RPMI7951 (cell line): ENCODE measurements around the gene SCARB1. TPM values are rescaled to one million over a fixed set of nuclear protein-coding genes. Genes with fewer than 3 reads are reported as not detected.

Experiments used
- DNase-seq: peaks from one replicate; pipeline ENCODE4 v3.0.0-alpha.2; 2012; ENCODE audit warnings: low read depth
- total RNA-seq: library from RNA; depleted of rRNA; stranded (reverse); fragments of >200 nt; shearing (Covaris generic); gene quantifications from 2 replicates; pipeline ENCODE4 v1.2.3, GENCODE V29; 2014; rRNA removed

SCARB1 gene
- total RNA-seq, 1 experiment from 2014 or later: 13.9 TPM

GRCh38 chr12:124734224-124734788 is 129.4 kb downstream of the SCARB1 start:
- no peak for DNase-seq

GRCh38 chr12:124733086-124733485 is 130.6 kb downstream of the SCARB1 start:
- no peak for DNase-seq

DNA sequence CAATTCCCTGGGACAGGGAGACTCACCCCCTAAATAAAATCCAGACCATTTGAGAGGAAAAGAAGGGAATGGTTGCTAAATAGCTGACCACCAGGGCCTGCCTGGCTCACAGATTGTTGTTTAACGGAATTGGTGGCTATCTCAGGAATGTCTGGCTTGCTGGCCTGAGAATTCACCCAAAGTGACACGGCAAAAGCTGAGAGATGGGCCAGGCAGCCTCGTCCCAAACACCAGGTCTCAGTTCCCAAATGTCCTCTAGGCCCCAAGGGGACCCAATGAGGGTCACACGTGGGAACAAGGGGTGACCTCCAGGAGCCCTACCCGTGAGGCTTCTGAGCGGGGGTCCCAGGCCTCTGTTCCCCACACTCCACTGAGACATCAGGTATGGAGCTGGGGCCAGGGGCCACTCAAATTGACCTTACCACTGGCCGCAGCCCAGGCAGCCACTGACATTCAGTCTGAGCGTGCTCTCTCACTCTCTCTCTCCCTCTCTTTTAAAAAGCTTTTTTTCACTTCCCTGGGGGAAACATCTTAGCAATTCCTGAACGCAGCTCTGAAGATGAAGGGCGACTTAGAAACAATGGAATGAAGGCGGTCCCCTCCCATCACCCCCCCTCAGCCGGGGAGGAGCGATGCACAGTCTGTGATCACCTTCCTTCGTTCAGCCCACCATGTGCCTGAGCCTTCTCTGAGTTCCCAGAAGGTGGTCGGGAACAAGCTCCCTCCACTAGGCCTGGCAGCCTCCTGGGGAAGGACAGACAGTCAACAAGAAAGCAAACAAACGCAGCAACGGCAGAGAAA is 131.2 kb downstream of the SCARB1 start:
- DNase-seq: no peak

GRCh38 chr12:124731869-124732268 is 131.8 kb downstream of the SCARB1 start:
- DNase-seq: no peak

DNA sequence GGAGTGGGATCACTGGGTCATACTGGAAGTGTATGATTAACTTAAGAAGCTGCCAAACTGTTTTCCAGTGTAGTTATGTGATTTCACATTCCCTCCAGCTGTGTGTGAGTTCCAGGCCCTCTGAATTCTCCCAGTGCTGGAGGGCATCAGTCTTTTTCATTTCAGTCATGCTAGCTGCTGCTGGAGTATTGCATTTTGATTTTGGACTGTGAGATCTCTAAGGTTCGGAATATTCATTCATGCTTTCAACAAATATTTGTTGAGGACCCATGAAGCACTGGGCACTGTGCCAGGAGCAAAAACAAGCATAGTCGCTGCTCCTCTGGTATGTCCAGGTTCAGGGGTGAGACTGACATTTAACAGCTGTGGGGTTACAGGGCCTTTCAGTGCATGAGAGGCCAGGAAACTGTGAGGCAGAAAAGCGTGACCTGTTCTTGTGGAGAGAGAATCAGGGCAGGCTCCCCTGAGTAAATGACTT is 133.2 kb downstream of the SCARB1 start:
- DNase-seq: peak; percentile 78

- DNase-seq: peak; percentile 45
Measured at GRCh38 chr12:124727922-124728321, 135.7 kb downstream of the SCARB1 start.

DNA sequence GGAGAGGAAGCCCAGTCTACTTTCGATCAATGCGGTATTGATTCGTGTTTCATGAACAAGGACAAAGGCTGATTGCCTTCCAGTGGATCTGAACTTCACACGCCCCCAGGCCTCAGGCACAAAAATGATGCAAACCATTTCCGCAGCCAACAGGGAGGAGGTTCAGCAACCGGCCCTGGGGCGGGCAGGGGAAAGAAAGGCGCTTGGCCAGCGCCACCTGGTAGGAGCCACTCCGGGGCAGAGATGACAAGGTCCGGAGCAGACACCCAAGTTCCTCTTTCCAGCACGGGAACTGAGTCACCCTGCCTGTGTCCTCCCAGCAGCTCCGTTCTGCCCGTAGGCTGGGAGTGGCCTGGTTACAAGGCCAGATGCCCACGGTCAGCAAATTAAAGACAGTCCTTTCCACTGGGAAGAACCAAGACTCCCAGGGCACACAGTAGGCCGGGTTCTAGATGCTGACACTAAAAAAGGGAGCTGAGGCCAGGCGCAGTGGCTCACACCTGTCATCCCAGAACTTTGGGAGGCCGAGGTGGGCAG is 136.3 kb downstream of the SCARB1 start:
- peak; percentile 98 for DNase-seq

Other genes starting within 250 kb of the SCARB1 start
- 951 and 1,170 TPM in 2 replicates for gene UBC, start 50.8 kb upstream of the SCARB1 start, total RNA-seq
- 8.4 and 10.0 TPM in 2 replicates for gene DHX37, start 125.3 kb upstream of the SCARB1 start, total RNA-seq
- 4.9 and 6.5 TPM in 2 replicates for gene BRI3BP, start 129.8 kb upstream of the SCARB1 start, total RNA-seq
- gene AACS, start 201.6 kb upstream of the SCARB1 start, total RNA-seq: 17.4 and 19.2 TPM in 2 replicates